K562 (cell line): ENCODE measurements around the gene SERINC3. TPM values are rescaled to one million over a fixed set of nuclear protein-coding genes. Genes with fewer than 3 reads are reported as not detected.
A peak's percentile ranks its signal among the peaks of the same experiment; 100 is the strongest.

ENCODE experiments used
- ATAC-seq: fragments of 200-7000 bp; cut with Tn5 transposase; 3 replicates; pipeline ENCODE4 v1.9.1; 2020; ENCODE audit warnings: moderate library complexity
- BruUV-seq: library from RNA; stranded (reverse); fragments of 400-500 nt; replicated peaks from 2 replicates; lab custom pipeline; 2021; lab: Mats Ljungman, UMichigan
- CTCF ChIA-PET: fragments of 300-600 bp; formaldehyde crosslinking; extraction: SDS; loops from one replicate; lab custom pipeline; 2021; ENCODE audit warnings: low intra/inter-chr PET ratio; lab: Yijun Ruan, JAX
- POLR2A ChIA-PET: fragments of 300-600, 350-650 bp; sonication (Branson Sonifier 250); formaldehyde crosslinking; extraction: SDS; loops from one replicate; lab custom pipeline; 2021; ENCODE audit warnings: antibody characterized with exemption, inconsistent platforms; lab: Yijun Ruan, JAX
- DNase-seq, 4 experiments: peaks; one replicate each; pipeline versions ENCODE4 v3.0.0 to v3.0.0-alpha.2; 2011 to 2018; ENCODE audit warnings: low spot score in 3 of 4, mixed read lengths in 3 of 4; ENCODE audit errors: extremely low read depth in 1 of 4
- FAIRE-seq: peaks from 2 replicates; lab custom pipeline; 2011; peaks lifted over from hg19 to GRCh38; lab: Jason Lieb, UNC
- H2AFZ ChIP-seq: 2 replicates; pipeline ENCODE4 v1.6.0; 2011; ENCODE audit warnings: low read depth, low read length, control low read depth, inconsistent platforms
- H3K27ac ChIP-seq: fragments of 200-600 bp; 3 replicates; pipeline ENCODE4 v1.8.0; 2011; ENCODE audit warnings: low read depth, mild to moderate bottlenecking, control low read depth, inconsistent platforms, low read length, moderate library complexity, mixed read lengths; ENCODE audit errors: extremely low read depth
- H3K27me3 ChIP-seq, 2 experiments: fragments of 300-600 bp in 1 of 2; 2 replicates in 1 of 2; 3 replicates in 1 of 2; pipeline versions ENCODE4 v1.6.0 to v1.8.0; 2011; ENCODE audit warnings: inconsistent platforms in 2 of 2, low read length in 2 of 2, mild to moderate bottlenecking in 1 of 2, mixed read lengths in 1 of 2, moderate library complexity in 1 of 2; ENCODE audit not compliant: control insufficient read depth in 2 of 2, insufficient read depth in 2 of 2
- H3K36me3 ChIP-seq: fragments of 300-600 bp; 3 replicates; pipeline ENCODE4 v1.8.0; 2011; ENCODE audit warnings: mild to moderate bottlenecking, low read length, inconsistent platforms; ENCODE audit not compliant: control insufficient read depth, insufficient read depth
- H3K4me1 ChIP-seq, 2 experiments: fragments of 200-600 bp in 1 of 2; replicated peaks in 1 of 2; 2 replicates in 1 of 2; 3 replicates in 1 of 2; pipeline versions ENCODE4 v1.5.1 to v1.8.0; 2011; ENCODE audit warnings: inconsistent platforms in 2 of 2, low read length in 2 of 2, mild to moderate bottlenecking in 1 of 2, mixed read lengths in 1 of 2, moderate library complexity in 1 of 2; ENCODE audit not compliant: control insufficient read depth in 2 of 2, insufficient read depth in 2 of 2
- H3K4me2 ChIP-seq: 2 replicates; pipeline ENCODE4 v1.6.1; 2011; ENCODE audit warnings: low read length, control low read depth, inconsistent platforms, mixed read lengths; ENCODE audit not compliant: insufficient read depth
- H3K4me3 ChIP-seq: fragments of 200-600 bp; sonication (generic), shearing (Covaris generic); 2 replicates; pipeline ENCODE4 v1.5.1; 2016; ENCODE audit warnings: control low read depth, inconsistent platforms
- H3K79me2 ChIP-seq: fragments of 200-600 bp; 3 replicates; pipeline ENCODE4 v1.8.0; 2011; ENCODE audit warnings: low read length, inconsistent platforms; ENCODE audit not compliant: control insufficient read depth, insufficient read depth
- H3K9ac ChIP-seq, 2 experiments: 2 replicates each; pipeline versions ENCODE4 v1.6.0 to v1.6.1; 2011; ENCODE audit warnings: low read depth in 2 of 2, low read length in 2 of 2, control low read depth in 1 of 2, inconsistent platforms in 1 of 2, mild to moderate bottlenecking in 1 of 2, mixed read lengths in 1 of 2; ENCODE audit not compliant: insufficient read depth in 1 of 2
- H3K9me1 ChIP-seq: one replicate; pipeline ENCODE4 v1.6.0; 2011; ENCODE audit warnings: inconsistent platforms, mild to moderate bottlenecking, low read length, moderate library complexity; ENCODE audit not compliant: control insufficient read depth, insufficient read depth
- H3K9me3 ChIP-seq: replicated peaks from 2 replicates; pipeline ENCODE4 v1.5.1; 2011; ENCODE audit warnings: low read depth, low read length, inconsistent platforms; ENCODE audit not compliant: control insufficient read depth, insufficient read depth
- H4K20me1 ChIP-seq: replicated peaks from 2 replicates; pipeline ENCODE4 v1.6.1; 2011; ENCODE audit warnings: low read length, inconsistent platforms, mixed read lengths; ENCODE audit not compliant: control insufficient read depth, insufficient read depth
- ATF7 ChIP-seq: fragments of 450-650 bp; IDR thresholded peaks from 2 replicates; pipeline ENCODE4 v1.7.1; 2014; ENCODE audit warnings: mild to moderate bottlenecking, moderate library complexity
- CBFA2T2 ChIP-seq: fragments of 450-650 bp; conservative IDR thresholded peaks from 2 replicates; pipeline ENCODE4 v1.6.1; 2017; ENCODE audit warnings: mild to moderate bottlenecking
- CBFA2T3 ChIP-seq: fragments of 450-650 bp; IDR thresholded peaks from 2 replicates; pipeline ENCODE4 v1.6.1; 2017
- FOXA1 ChIP-seq: fragments of 450-650 bp; IDR thresholded peaks from 2 replicates; pipeline ENCODE4 v1.6.1; 2016; ENCODE audit warnings: mild to moderate bottlenecking, borderline replicate concordance
- NEUROD1 ChIP-seq: fragments of 150-350 bp; IDR thresholded peaks from 2 replicates; pipeline ENCODE4 v1.6.1; 2014; ENCODE audit warnings: borderline replicate concordance, low read length, low read depth; ENCODE audit not compliant: partially characterized antibody
- PURB ChIP-seq: sonication (generic); formaldehyde crosslinking; IDR thresholded peaks from 2 replicates; pipeline ENCODE4 v1.9.0; 2021; ENCODE audit warnings: low read depth, mild to moderate bottlenecking, missing genetic modification reagents
- SAFB2 ChIP-seq: fragments of 200-400 bp; formaldehyde crosslinking; IDR thresholded peaks from 2 replicates; pipeline ENCODE4 v1.6.1; 2018; ENCODE audit warnings: borderline replicate concordance, low read length, low read depth, moderate library complexity; ENCODE audit not compliant: severe bottlenecking
- TAL1 ChIP-seq: fragments of 450-650 bp; IDR thresholded peaks from 2 replicates; pipeline ENCODE4 v1.6.1; 2016; ENCODE audit warnings: mild to moderate bottlenecking
- ZNF3 ChIP-seq: fragments of 250-450 bp; sonication (Bioruptor Pico); IDR thresholded peaks from 2 replicates; pipeline ENCODE4 v1.5.0; 2021; ENCODE audit warnings: mild to moderate bottlenecking, moderate library complexity
- WGBS: fragments of 100-300 bp; shearing (Covaris generic); methylation state at CpG from one replicate; pipeline ENCODE4 v1.1.6; 2016; ENCODE audit warnings: low coverage, mixed read lengths; ENCODE audit not compliant: insufficient coverage; ENCODE audit errors: missing lambda C conversion rate; 5-methylcytosine and 5-hydroxymethylcytosine counted together
- in situ Hi-C: fragments of 300-500 bp; cut with MboI; formaldehyde crosslinking; loops from 4 replicates; pipeline ENCODE4 v1.15.0; 2018; ENCODE audit warnings: inconsistent platforms, mixed read lengths
- intact Hi-C: fragments of 100-400 bp; cut with micrococcal nuclease; formaldehyde crosslinking; loops from 2 replicates; pipeline ENCODE4 v1.14.2; 2022
- polyA plus RNA-seq, 8 experiments: library from polyadenylated mRNA; depleted of rRNA in 4 of 8; stranded (reverse) in 5 of 8; unstranded in 3 of 8; fragments of >200 nt; fragmentation: Nextera tagmentation in 2 of 8; fragmentation: Illumina TruSeq in 1 of 8; extraction: Ambion mirVana in 2 of 8; extraction: Trizol in 1 of 8; gene quantifications; 2 replicates each; pipeline versions ENCODE4 v1.2.1 to v1.2.3, GENCODE V29; 2011 to 2014; ENCODE audit warnings: inconsistent platforms in 1 of 8, missing spikeins in 1 of 8
- total RNA-seq, 7 experiments: library from RNA; depleted of rRNA in 6 of 7; stranded (reverse); fragments of >200 nt in 6 of 7; fragmentation: Illumina TruSeq in 2 of 7; extraction: Trizol in 2 of 7; gene quantifications; 2 replicates each; pipeline versions ENCODE4 v1.2.1 to v1.2.3, GENCODE V29; 2011 to 2021; ENCODE audit warnings: low replicate concordance in 1 of 7
- TF ChIP-seq, protein P1 (sequence below), 2 experiments: fragments of 150-350 bp in 1 of 2; IDR thresholded peaks; 2 replicates each; pipeline ENCODE4 v1.6.1; 2012 to 2016; ENCODE audit warnings: low read depth in 2 of 2, low read length in 2 of 2, mild to moderate bottlenecking in 1 of 2, moderate library complexity in 1 of 2
- TF ChIP-seq, protein P2 (sequence below): fragments of 450-650 bp; IDR thresholded peaks from 2 replicates; pipeline ENCODE4 v1.6.1; 2016; ENCODE audit warnings: borderline replicate concordance

Gene SERINC3
- total and polyA plus RNA-seq, 9 of the 15 experiments (the other 6 are each of a cell fraction or from before 2014, with no cell fraction given): 24.7 to 107 (median 48.8) TPM

DNA sequence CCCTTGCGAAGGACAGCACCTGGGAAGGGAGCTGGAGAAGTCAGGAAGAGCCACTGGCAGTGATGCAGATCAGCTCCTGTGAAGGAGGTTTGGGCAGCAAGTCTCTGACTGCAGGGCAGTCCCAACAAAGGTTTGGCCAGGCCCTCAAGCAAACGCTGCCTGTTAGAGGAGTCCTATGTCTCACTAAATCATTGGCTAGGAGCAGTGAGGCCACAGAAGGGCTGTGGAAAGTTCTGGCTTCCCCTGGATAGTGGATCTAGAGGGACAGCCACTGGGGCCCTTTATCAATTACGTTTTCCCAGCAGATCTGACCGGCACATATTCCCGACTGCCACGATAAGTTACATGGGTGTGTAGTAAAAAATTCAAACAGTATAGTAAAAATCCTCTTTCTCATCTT is 43.7 kb downstream of the SERINC3 start:
- ATAC-seq (no peak), DNase-seq (peak in 1 of 4 experiments; percentile 30), FAIRE-seq (peak; percentile 40)
- in situ Hi-C loops (no loop called here), intact Hi-C loops (no loop called here)
- Histone ChIP-seq H3K4me1 (peaks cover 17 to 22% of the 10 kb centered on the region in 2 experiments; a peak in 4 of 5 replicates), H3K9me3 (no peaks in the 10 kb centered on the region), H3K36me3 (peaks cover 17% of the 10 kb centered on the region; the same call in 2 of the 3 replicates), H4K20me1 (no peaks in the 10 kb centered on the region), H3K9me1 (no peaks in the 10 kb centered on the region), H3K79me2 (peaks cover 14% of the 10 kb centered on the region; the same call in 1 of the 3 replicates), H3K4me3 (no peak overlapping the region), H3K4me2 (peak overlapping the region; percentile 39), H3K27ac (0 out of 3 replicates have a peak overlapping the region, but pooled peaks have one; percentile 43), H2AFZ (no peak overlapping the region), H3K27me3 (no peaks in the 10 kb centered on the region; a peak in 1 of 5 replicates), H3K9ac (peak overlapping the region in 1 of 2 experiments; percentile 77; a peak in 1 of 4 replicates)
- TF ChIP-seq, protein P1, sequence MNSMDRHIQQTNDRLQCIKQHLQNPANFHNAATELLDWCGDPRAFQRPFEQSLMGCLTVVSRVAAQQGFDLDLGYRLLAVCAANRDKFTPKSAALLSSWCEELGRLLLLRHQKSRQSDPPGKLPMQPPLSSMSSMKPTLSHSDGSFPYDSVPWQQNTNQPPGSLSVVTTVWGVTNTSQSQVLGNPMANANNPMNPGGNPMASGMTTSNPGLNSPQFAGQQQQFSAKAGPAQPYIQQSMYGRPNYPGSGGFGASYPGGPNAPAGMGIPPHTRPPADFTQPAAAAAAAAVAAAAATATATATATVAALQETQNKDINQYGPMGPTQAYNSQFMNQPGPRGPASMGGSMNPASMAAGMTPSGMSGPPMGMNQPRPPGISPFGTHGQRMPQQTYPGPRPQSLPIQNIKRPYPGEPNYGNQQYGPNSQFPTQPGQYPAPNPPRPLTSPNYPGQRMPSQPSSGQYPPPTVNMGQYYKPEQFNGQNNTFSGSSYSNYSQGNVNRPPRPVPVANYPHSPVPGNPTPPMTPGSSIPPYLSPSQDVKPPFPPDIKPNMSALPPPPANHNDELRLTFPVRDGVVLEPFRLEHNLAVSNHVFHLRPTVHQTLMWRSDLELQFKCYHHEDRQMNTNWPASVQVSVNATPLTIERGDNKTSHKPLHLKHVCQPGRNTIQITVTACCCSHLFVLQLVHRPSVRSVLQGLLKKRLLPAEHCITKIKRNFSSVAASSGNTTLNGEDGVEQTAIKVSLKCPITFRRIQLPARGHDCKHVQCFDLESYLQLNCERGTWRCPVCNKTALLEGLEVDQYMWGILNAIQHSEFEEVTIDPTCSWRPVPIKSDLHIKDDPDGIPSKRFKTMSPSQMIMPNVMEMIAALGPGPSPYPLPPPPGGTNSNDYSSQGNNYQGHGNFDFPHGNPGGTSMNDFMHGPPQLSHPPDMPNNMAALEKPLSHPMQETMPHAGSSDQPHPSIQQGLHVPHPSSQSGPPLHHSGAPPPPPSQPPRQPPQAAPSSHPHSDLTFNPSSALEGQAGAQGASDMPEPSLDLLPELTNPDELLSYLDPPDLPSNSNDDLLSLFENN (IDR thresholded peaks at IDR 0.05; ENCODE audit: low read depth in 2 of 2, low read length in 2 of 2): no peak
- TF ChIP-seq CBFA2T2: 0 out of 2 replicates have a peak, but pooled peaks have one; percentile 19
- 0 out of 2 replicates have a peak, but pooled peaks have one; percentile 26 for TF ChIP-seq TAL1
- no peak for TF ChIP-seq ATF7
- TF ChIP-seq FOXA1: no peak
- no peak for TF ChIP-seq NEUROD1
- TF ChIP-seq SAFB2: no peak
- TF ChIP-seq, protein P2, sequence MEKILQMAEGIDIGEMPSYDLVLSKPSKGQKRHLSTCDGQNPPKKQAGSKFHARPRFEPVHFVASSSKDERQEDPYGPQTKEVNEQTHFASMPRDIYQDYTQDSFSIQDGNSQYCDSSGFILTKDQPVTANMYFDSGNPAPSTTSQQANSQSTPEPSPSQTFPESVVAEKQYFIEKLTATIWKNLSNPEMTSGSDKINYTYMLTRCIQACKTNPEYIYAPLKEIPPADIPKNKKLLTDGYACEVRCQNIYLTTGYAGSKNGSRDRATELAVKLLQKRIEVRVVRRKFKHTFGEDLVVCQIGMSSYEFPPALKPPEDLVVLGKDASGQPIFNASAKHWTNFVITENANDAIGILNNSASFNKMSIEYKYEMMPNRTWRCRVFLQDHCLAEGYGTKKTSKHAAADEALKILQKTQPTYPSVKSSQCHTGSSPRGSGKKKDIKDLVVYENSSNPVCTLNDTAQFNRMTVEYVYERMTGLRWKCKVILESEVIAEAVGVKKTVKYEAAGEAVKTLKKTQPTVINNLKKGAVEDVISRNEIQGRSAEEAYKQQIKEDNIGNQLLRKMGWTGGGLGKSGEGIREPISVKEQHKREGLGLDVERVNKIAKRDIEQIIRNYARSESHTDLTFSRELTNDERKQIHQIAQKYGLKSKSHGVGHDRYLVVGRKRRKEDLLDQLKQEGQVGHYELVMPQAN: no peak
- no peak for TF ChIP-seq ZNF3 (CRISPR knock-in tag)
- TF ChIP-seq PURB (CRISPR knock-in tag): no peak
- peak; percentile 33; the same call in 1 of the 2 replicates for TF ChIP-seq CBFA2T3
- POLR2A ChIA-PET: interaction anchor here (0.5 to 1.4 kb wide), 2 partner anchors 9 to 355 kb away, joined by 4 to 5 read pairs; no protein-coding TSS in a partner anchor
- BruUV-seq: no TSS peak
- WGBS: 33% methylated on average over 6 of the region's 6 CpGs
- CTCF ChIA-PET: no interaction called here
